ENCODE measurements around the gene GPR37.
A peak's percentile ranks its signal among the peaks of the same experiment; 100 is the strongest.

GPR37 gene

GRCh38 chr7:124769136-124769535 is 3.5 kb upstream of the GPR37 start:
- Histone ChIP-seq H3F3A (ENCODE audit: insufficient read depth, low read length) (peaks cover 10% of the 10 kb centered on the region), H3K4me3 (ENCODE audit: low read length) (no peak overlapping the region), H3K9me2 (replicated peaks; ENCODE audit: insufficient read depth, low read length) (no peaks in the 10 kb centered on the region), H3K27me3 (replicated peaks; ENCODE audit: insufficient read depth, low read length) (no peaks in the 10 kb centered on the region), H3K4me1 (ENCODE audit: low read length) (peaks cover 1% of the 10 kb centered on the region), H3K36me3 (replicated peaks; ENCODE audit: insufficient read depth, low read length) (no peaks in the 10 kb centered on the region), H3K9me3 (replicated peaks; ENCODE audit: insufficient read depth, low read length) (no peaks in the 10 kb centered on the region), H3K79me2 (ENCODE audit: low read length) (peaks cover under 1% of the 10 kb centered on the region; the same call in 1 of the 2 replicates), H3K4me2 (ENCODE audit: low read depth, low read length) (no peak overlapping the region), H3K9ac (ENCODE audit: low read length) (no peak overlapping the region), H3K27ac (ENCODE audit: low read length) (no peak overlapping the region), H4K20me1 (ENCODE audit: insufficient read depth, low read length) (no peaks in the 10 kb centered on the region), H2AFZ (ENCODE audit: low read length) (no peak overlapping the region)
- TF ChIP-seq CTCF (IDR thresholded peaks at IDR 0.05; ENCODE audit: low read length): no peak
- no peak for TF ChIP-seq EZH2phosphoT487 (IDR thresholded peaks at IDR 0.05; ENCODE audit: low read length)
- TF ChIP-seq EZH2 (optimal IDR thresholded peaks at IDR 0.05; ENCODE audit: low read depth, low read length): no peak
- DNase-seq: no peak

- peaks cover 10% of the 10 kb centered on the region for H3F3A ChIP-seq (ENCODE audit: insufficient read depth, low read length)
- peaks cover 7% of the 10 kb centered on the region for H3K4me1 ChIP-seq (ENCODE audit: low read length)
- H3K36me3 ChIP-seq (replicated peaks; ENCODE audit: insufficient read depth, low read length): no peaks in the 10 kb centered on the region
- no peak overlapping the region for H3K27ac ChIP-seq (ENCODE audit: low read length)
- no peak overlapping the region for H3K4me3 ChIP-seq (ENCODE audit: low read length)
- no peaks in the 10 kb centered on the region for H4K20me1 ChIP-seq (ENCODE audit: insufficient read depth, low read length)
- H3K27me3 ChIP-seq (replicated peaks; ENCODE audit: insufficient read depth, low read length): no peaks in the 10 kb centered on the region
- H3K9me3 ChIP-seq (replicated peaks; ENCODE audit: insufficient read depth, low read length): no peaks in the 10 kb centered on the region
- H2AFZ ChIP-seq (ENCODE audit: low read length): no peak overlapping the region
- H3K4me2 ChIP-seq (ENCODE audit: low read depth, low read length): no peak overlapping the region
- H3K79me2 ChIP-seq (ENCODE audit: low read length): peaks cover 7% of the 10 kb centered on the region
- DNase-seq: no peak
- H3K9me2 ChIP-seq (replicated peaks; ENCODE audit: insufficient read depth, low read length): no peaks in the 10 kb centered on the region
- no peak overlapping the region for H3K9ac ChIP-seq (ENCODE audit: low read length)
- TF ChIP-seq EZH2 (optimal IDR thresholded peaks at IDR 0.05; ENCODE audit: low read depth, low read length) (no peak), EZH2phosphoT487 (IDR thresholded peaks at IDR 0.05; ENCODE audit: low read length) (no peak)
Observed at GRCh38 chr7:124768525-124768924, 2.9 kb upstream of the GPR37 start.

GRCh38 chr7:124764847-124765400 is 668 bp downstream of the GPR37 start:
- Histone ChIP-seq H3K9ac (ENCODE audit: low read length) (peak overlapping the region; percentile 56), H3K36me3 (replicated peaks; ENCODE audit: insufficient read depth, low read length) (no peaks in the 10 kb centered on the region), H3K4me3 (ENCODE audit: low read length) (peak overlapping the region; percentile 72), H3F3A (ENCODE audit: insufficient read depth, low read length) (peaks cover 10% of the 10 kb centered on the region), H3K27me3 (replicated peaks; ENCODE audit: insufficient read depth, low read length) (no peaks in the 10 kb centered on the region), H3K9me3 (replicated peaks; ENCODE audit: insufficient read depth, low read length) (no peaks in the 10 kb centered on the region), H4K20me1 (ENCODE audit: insufficient read depth, low read length) (no peaks in the 10 kb centered on the region), H3K4me2 (ENCODE audit: low read depth, low read length) (peak overlapping the region; percentile 92), H3K4me1 (ENCODE audit: low read length) (peaks cover 17% of the 10 kb centered on the region), H2AFZ (ENCODE audit: low read length) (peak overlapping the region; percentile 94), H3K27ac (ENCODE audit: low read length) (peak overlapping the region; percentile 57), H3K9me2 (replicated peaks; ENCODE audit: insufficient read depth, low read length) (no peaks in the 10 kb centered on the region), H3K79me2 (ENCODE audit: low read length) (peaks cover 11% of the 10 kb centered on the region)
- peak; percentile 84 for DNase-seq
- TF ChIP-seq EZH2phosphoT487 (IDR thresholded peaks at IDR 0.05; ENCODE audit: low read length) (no peak), EZH2 (optimal IDR thresholded peaks at IDR 0.05; ENCODE audit: low read depth, low read length) (no peak), CTCF (IDR thresholded peaks at IDR 0.05; ENCODE audit: low read length) (no peak)
